BE2C (cell line): ENCODE measurements around the gene RFNG.

ENCODE experiments used
- DNase-seq: peaks from one replicate; pipeline ENCODE4 v3.0.0-alpha.2; 2020
- H3K27me3 ChIP-seq: fragments of 250-450 bp; sonication (Bioruptor Pico); 2 replicates; pipeline ENCODE4 v1.5.1; 2020; ENCODE audit warnings: mild to moderate bottlenecking
- H3K36me3 ChIP-seq: fragments of 250-450 bp; sonication (Bioruptor Pico); 2 replicates; pipeline ENCODE4 v1.5.1; 2020; ENCODE audit warnings: mild to moderate bottlenecking
- H3K4me1 ChIP-seq: fragments of 250-450 bp; sonication (Bioruptor Pico); 2 replicates; pipeline ENCODE4 v1.5.1; 2020
- H3K4me3 ChIP-seq: 2 replicates; pipeline ENCODE4 v1.5.1; 2011; ENCODE audit warnings: low read depth, low read length
- H3K9me3 ChIP-seq: fragments of 250-450 bp; sonication (Bioruptor Pico); 2 replicates; pipeline ENCODE4 v1.5.1; 2020
- TF ChIP-seq, protein P1 (sequence below): IDR thresholded peaks from 2 replicates; pipeline ENCODE4 v1.5.1; 2012; ENCODE audit warnings: mild to moderate bottlenecking, low read depth, low read length

RFNG gene

DNA sequence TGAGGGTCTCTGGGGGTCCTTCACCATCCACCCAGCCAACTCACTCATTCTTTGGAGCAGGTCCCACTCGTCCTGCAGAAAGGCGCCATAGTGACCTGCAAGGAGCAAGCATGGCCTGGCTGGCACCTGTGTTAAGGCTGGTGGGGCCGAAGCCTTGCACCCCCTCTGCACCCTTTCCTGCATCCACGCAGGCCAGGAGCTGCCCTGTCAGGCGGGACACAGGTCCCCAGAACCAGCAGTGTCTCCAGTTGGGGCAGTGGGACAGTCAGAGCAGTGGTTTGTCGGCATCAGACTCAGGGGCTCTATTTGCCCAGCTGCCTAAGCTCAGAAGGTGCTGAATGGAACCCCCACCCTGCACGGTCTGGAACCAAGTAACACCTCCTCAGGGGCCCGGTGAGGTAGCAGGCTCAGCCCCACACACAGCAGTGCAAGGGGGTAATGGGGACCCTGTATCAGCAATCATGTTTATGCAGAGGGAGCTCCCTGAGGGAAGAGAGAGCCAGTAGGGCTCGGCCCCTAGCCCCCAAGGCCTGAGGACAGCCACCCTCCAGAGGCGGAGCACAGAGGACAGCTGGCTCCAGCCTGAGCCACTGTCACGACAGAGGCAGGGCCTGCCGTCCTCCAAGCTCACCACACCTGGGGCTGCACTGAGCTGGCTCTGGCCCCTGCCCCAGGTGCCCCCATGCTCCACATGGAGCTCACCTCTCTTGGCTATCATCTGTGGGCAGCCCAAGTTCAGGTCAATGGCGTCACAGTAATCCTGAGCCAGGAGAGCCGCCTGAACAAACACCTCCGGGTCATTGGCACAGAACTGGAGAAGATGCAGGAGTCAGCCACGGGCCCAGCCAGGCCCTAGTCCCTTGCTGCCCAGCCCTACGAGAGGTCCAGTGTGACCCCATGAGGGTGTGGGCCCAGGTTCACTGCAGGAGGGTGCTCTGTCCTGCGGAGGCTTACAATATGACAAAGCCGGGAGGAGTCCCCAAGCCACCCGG is 12.1 kb upstream of the RFNG start:
- DNase-seq = no peak
- H3K4me3 ChIP-seq = peak overlapping the region; percentile 93
- peaks cover 56% of the 10 kb centered on the region for H3K36me3 ChIP-seq
- no peaks in the 10 kb centered on the region for H3K9me3 ChIP-seq
- TF ChIP-seq, protein P1, sequence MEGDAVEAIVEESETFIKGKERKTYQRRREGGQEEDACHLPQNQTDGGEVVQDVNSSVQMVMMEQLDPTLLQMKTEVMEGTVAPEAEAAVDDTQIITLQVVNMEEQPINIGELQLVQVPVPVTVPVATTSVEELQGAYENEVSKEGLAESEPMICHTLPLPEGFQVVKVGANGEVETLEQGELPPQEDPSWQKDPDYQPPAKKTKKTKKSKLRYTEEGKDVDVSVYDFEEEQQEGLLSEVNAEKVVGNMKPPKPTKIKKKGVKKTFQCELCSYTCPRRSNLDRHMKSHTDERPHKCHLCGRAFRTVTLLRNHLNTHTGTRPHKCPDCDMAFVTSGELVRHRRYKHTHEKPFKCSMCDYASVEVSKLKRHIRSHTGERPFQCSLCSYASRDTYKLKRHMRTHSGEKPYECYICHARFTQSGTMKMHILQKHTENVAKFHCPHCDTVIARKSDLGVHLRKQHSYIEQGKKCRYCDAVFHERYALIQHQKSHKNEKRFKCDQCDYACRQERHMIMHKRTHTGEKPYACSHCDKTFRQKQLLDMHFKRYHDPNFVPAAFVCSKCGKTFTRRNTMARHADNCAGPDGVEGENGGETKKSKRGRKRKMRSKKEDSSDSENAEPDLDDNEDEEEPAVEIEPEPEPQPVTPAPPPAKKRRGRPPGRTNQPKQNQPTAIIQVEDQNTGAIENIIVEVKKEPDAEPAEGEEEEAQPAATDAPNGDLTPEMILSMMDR = no peak
- H3K4me1 ChIP-seq = no peaks in the 10 kb centered on the region
- H3K27me3 ChIP-seq = no peaks in the 10 kb centered on the region

DNA sequence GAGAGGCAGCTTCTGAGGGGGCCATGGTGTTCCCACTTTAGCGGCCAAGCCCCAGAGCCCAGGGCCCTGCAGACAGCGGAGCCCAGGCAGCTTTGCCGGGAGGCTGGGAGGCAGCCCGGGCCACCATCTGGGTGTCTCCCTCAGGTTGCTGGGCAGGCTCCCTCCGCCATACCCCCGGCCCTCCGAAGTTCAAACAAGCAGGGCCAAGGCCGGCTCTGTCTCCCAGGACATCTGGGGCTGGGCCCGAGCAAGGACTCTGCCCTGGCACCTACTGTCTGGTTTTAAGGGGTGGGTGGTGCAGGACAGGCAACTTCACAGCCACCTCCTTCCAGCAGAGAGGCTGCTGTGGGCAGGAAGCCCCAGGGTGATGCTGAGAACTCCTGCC is 11.4 kb upstream of the RFNG start:
- TF ChIP-seq, protein P1 = no peak
- no peak overlapping the region for H3K4me3 ChIP-seq
- H3K9me3 ChIP-seq = no peaks in the 10 kb centered on the region
- H3K36me3 ChIP-seq = peaks cover 62% of the 10 kb centered on the region
- H3K4me1 ChIP-seq = no peaks in the 10 kb centered on the region
- DNase-seq = no peak
- H3K27me3 ChIP-seq = no peaks in the 10 kb centered on the region

- H3K27me3 ChIP-seq = no peaks in the 10 kb centered on the region
- H3K36me3 ChIP-seq = peaks cover 69% of the 10 kb centered on the region
- H3K4me3 ChIP-seq = no peak overlapping the region
- TF ChIP-seq, protein P1 = no peak
- H3K4me1 ChIP-seq = no peaks in the 10 kb centered on the region
- no peak for DNase-seq
- H3K9me3 ChIP-seq = no peaks in the 10 kb centered on the region
Measured at GRCh38 chr17:82062076-82062983, 10.7 kb upstream of the RFNG start.

DNA sequence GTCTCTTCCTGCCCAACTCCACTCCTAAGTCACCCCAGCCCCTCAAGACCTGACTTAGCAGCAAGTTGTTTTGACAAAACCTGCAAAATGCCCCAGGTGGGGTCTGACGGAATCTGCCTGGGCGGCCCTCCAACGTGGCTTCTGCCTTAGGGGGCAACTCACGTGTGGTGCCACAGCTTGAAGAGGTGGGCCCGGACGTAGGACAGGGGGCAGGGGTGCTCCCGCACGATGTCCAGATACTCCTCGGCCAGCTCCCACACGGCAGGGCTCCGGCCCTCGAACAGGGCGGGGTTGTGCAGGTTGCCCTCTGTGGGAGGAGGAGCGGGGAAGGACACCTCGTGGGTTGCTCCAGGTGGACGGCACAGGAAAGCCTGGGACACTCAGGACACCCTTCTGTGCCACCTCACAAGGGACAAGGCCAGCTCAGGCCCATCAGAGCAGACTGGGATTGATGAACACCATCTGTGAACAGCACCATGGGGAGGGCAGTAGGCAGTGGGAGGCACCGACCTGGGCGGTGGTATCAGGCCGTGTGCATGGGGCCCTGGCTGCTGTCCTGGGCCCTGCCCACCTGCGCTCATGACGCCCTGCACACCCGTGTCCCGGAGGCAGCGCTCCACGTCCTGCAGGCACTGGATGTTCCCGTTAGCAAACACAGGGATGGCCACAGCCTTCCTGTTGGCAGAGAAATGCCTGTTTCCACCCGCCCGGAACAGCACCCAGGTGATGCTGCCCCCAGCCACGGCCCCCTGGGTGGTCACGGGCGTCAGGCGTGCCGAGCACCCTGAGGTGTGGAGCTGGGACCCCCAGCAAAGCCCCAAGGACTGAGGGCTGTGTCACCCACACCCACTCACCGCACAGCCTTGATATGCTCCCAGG is 9.7 kb upstream of the RFNG start:
- Histone ChIP-seq H3K36me3 (peaks cover 79% of the 10 kb centered on the region), H3K27me3 (no peaks in the 10 kb centered on the region), H3K9me3 (no peaks in the 10 kb centered on the region), H3K4me3 (no peak overlapping the region), H3K4me1 (no peaks in the 10 kb centered on the region)
- TF ChIP-seq, protein P1 = no peak
- no peak for DNase-seq

GRCh38 chr17:82060614-82061013 is 9.0 kb upstream of the RFNG start:
- TF ChIP-seq, protein P1 = no peak
- Histone ChIP-seq H3K4me1 (no peaks in the 10 kb centered on the region), H3K4me3 (no peak overlapping the region), H3K27me3 (no peaks in the 10 kb centered on the region), H3K9me3 (no peaks in the 10 kb centered on the region), H3K36me3 (peaks cover 86% of the 10 kb centered on the region)
- no peak for DNase-seq
